Prostate gland (tissue), 2 donors: Measurements from ENCODE around the gene RAB14.

Source experiments
- CTCF ChIP-seq, 4 experiments: fragments of 200-600 bp in 2 of 4; fragments of 450-650 bp in 2 of 4; sonication (generic) in 2 of 4; IDR thresholded peaks; 1 replicate in 3 of 4; 2 replicates in 1 of 4; pipeline ENCODE4 v1.5.1; 2016 to 2019; ENCODE audit warnings: antibody characterized with exemption in 4 of 4, mild to moderate bottlenecking in 2 of 4, moderate library complexity in 2 of 4
- POLR2A ChIP-seq: fragments of 450-650 bp; IDR thresholded peaks from one replicate; pipeline ENCODE4 v1.6.1; 2016; ENCODE audit warnings: antibody characterized with exemption, mild to moderate bottlenecking
- POLR2AphosphoS5 ChIP-seq: sonication (generic); formaldehyde crosslinking; IDR thresholded peaks from one replicate; pipeline ENCODE4 v1.6.1; 2017; ENCODE audit warnings: antibody characterized with exemption

- TF ChIP-seq CTCF (IDR thresholded peaks at IDR 0.05), result peak; percentile 30 to 81 (median 61)
- TF ChIP-seq POLR2A, result peak; percentile 92
- peak; percentile 99 for TF ChIP-seq POLR2AphosphoS5
These were observed at the start of gene RAB14 for GRCh38 chr9:121201738-121202533.
